Stimulated activated CD8-positive, alpha-beta memory T cell treated with anti-CD3 and anti-CD28 coated beads, Interleukin-4, amount 100 ng/mL, for 4 hours (primary cell): Measurements from ENCODE around the gene SOX3.

Experiments
- DNase-seq, 2 donors: peaks; one replicate each; pipeline ENCODE4 v3.0.0-alpha.2; 2020; ENCODE audit warnings: low read depth in 2 of 2, low spot score in 1 of 2

Gene SOX3

DNA sequence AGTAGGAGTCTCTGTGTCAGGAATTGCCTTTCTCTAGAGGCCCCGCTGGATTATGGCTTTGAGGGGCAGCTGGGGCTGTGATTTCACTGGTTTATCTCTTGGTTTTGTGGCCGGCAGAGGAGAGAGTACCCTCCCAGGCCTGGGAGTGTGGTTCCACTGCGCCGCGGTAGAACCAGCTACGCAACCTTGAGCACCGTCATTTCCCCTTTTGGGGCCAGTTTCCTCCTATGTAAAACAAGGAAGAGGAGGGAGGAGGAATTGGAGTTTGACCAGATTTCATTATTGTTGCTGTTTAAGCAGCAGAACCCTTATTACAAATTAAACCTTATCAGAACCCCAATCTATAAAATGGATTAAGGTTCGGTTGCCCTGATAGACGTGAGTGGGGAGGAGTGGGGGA is 4.4 kb downstream of the SOX3 start:
- DNase-seq = no peak

DNA sequence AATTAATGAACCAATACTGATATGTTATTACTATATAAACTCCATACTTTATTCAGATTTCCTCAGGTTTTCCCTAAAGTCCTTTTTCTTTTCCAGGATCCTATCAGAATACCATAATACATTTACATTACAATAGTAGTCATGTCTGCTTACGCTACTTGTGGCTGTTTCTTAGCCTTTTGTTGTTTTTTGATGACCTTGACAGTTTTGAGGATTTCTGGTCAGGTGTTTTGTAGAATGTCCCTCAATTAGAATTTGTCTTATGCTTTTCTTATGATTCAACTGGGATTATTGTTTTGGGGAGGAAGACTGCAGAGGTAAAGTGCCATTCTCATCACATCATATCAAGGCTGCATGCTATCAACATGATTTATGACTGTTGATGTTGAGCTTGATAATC is 9.1 kb downstream of the SOX3 start:
- no peak for DNase-seq

DNA sequence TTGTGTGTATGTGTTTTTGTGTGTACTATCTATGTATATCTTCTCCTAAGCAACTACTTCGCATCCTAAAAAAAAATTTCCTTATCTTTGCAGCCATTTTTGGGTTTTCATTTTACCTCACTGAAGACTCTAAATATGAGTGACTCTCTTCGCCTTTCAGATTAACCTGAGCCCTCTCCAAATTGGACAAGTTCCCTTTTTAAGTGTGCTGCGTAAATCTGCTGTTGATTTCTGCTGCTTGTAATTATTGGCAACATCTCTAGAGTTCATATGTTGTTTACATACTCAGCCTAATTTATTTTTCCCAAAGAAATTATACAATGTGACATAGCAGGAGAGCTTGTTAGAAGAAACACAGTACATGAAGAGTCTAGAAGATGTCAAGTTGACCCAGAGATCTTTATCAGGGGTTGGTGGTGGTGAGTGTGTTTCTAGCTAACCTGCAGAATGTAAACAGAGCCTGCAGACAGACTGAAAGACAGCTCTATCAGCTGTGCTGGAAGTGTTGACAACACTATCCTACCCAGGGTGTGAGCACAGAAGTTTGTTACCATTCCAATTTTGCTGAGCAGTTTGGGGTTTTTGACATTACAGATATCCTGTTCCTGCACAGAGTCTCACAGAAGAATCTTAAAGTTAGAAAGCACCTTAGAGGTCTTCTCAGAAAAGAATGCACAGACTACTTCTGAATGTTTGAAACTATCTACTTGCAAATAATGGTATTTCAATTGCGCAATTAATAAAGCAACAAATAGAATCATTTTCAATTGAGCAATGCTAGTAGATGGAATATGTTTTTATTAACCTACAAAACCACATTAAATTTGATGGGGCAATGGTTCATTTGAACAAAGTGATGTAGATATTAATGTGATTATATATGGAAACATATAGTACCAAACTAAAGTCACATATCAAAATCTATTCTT is 12.5 kb downstream of the SOX3 start:
- DNase-seq = no peak

DNA sequence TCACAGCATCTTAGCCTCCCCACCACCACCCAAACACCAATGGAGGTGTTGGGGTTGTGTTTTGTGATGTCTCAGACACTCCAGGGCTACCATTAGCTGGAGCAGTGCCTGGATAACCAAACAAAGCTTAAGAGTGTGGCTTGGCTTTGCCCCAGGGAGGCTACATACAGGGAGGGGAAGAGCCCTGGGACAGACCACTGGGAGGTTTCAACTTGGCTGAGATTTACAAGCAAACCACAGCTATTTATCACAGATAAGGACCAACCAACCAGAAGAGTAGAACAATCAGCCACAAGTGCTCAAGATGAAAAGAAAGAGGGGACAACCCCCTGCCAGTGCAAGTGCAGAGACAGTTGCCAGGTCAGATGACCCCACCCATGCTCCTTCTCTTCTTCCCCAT is 24.1 kb downstream of the SOX3 start:
- DNase-seq = no peak

DNA sequence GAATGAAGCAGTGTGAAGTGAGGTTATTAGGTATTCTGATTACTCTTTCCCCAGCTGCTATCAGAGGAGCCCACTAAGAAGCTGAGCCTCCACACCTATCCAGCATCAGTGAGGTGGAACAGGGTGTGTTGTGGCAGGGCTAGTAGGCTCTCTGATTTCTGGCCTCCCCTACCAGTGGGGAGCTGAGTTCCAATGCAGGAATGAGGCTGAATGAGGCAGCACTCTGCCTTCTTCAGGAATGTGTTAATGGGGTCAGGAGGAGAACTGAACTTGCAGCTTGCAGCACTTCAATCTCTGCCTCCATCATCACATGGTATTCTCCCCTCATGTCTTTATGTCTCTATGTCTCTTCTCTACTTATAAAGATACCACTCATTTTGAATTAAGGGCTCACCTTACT is 26.9 kb downstream of the SOX3 start:
- no peak for DNase-seq

DNA sequence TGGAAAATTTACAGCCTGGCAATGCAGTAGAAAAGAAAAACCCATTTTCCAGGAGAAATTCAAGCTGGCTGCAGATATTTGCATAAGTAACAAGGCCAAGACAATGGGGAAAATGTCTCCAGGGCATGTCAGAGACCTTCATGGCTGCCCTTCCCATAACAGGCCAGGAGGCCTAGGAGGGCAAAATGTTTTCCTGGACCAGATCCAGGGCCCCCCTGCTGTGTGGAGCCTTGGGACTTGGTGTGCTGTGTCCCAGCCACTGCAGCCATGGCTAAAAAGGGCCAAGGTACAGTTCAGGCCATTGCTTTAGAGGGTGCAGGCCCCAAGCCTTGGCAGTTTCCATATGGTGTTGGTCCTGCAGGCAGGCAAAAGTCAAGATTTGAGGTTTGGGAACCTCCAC is 29.8 kb downstream of the SOX3 start:
- no peak for DNase-seq

DNA sequence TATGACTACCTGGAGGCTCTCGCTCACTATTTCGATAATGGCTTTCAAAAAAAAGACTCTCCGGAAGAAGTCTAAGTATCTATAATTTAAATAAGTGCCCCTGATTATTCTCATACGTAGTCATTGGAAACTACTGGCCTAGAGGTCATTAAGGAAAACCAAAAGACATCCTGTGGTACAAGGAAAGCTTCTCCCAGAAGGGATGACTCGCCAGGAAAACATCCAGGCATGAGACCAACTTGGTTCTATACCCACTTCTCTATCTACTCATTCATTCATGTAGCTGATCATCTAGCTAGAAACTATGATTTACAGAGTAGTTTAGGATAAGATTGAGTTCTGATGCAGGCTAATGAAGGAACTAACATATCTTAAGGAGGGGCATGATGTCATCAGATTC is 37.7 kb downstream of the SOX3 start:
- DNase-seq = no peak
